Retinal pigment epithelial cell (primary cell): ENCODE results near the gene S100A16.
"Not testable (repeated sequence)": the region's sequence is repeated elsewhere in the genome, so short reads cannot be mapped to it uniquely, and the experiment has no call there.

ENCODE experiments used
- DNase-seq: peaks from one replicate; pipeline ENCODE4 v3.0.0-alpha.2; 2010; ENCODE audit warnings: low read depth
- H3K4me3 ChIP-seq: 2 replicates; pipeline ENCODE4 v1.5.1; 2011; ENCODE audit warnings: mild to moderate bottlenecking, low read length, control low read depth, moderate library complexity
- TF ChIP-seq, protein P1 (sequence below): conservative IDR thresholded peaks from 2 replicates; pipeline ENCODE4 v1.5.1; 2011; ENCODE audit warnings: low read depth, low read length, control low read depth, inconsistent platforms

Gene S100A16

DNA sequence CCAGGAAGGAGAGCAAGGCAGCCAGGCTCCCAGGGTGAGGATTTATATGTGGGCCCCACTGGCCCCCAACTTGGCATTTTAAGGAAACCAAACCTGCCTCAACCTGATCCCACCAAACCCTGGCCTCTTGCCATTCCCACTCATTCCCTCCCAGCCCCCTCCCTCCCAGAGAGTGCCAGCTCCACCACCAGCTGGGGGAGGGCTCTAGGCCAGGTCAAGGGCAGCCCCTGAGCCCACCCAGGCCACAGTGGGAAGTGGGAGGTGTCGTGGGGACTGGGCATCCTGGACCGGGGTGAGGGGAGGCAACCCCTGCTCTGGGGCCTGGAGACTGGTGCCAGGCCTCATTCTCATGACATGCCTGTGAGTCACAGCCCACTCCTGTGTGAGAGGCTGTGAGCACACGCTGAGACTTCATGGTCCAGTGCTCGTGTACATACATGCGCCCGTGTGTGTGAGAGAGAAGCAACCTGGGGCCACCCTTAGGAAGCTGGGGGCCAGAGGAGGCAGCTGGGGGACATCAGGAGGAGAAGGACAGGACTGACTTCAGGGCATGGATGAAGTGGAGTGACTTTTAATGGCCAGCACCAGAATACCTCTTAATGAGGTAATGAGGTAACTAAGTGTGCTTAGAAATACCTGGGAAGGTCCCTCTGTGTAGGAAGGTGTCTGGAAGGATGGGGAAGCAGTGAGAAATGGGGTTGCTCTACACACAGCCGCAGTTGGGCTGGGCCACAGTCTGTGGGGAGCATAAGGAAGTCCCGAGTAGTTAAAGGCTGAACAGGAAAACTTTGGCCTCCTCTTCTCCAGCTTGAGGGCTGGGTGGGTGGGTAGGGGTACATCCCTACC is 47.2 kb downstream of the S100A16 start, which contains the start of gene S100A2:
Gene S100A2 (minus strand): TSS at position 316 of the 846 bp plus-strand sequence. CDS start 1,967 bp downstream, outside the sequence.
- DNase-seq: peak; percentile 85
- TF ChIP-seq, protein P1, sequence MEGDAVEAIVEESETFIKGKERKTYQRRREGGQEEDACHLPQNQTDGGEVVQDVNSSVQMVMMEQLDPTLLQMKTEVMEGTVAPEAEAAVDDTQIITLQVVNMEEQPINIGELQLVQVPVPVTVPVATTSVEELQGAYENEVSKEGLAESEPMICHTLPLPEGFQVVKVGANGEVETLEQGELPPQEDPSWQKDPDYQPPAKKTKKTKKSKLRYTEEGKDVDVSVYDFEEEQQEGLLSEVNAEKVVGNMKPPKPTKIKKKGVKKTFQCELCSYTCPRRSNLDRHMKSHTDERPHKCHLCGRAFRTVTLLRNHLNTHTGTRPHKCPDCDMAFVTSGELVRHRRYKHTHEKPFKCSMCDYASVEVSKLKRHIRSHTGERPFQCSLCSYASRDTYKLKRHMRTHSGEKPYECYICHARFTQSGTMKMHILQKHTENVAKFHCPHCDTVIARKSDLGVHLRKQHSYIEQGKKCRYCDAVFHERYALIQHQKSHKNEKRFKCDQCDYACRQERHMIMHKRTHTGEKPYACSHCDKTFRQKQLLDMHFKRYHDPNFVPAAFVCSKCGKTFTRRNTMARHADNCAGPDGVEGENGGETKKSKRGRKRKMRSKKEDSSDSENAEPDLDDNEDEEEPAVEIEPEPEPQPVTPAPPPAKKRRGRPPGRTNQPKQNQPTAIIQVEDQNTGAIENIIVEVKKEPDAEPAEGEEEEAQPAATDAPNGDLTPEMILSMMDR: no peak
- H3K4me3 ChIP-seq: no peak within 1 kb of the TSS

GRCh38 chr1:153563991-153564390 is 48.9 kb downstream of the S100A16 start:
- H3K4me3 ChIP-seq: no peak overlapping the region
- TF ChIP-seq, protein P1: no peak
- no peak for DNase-seq

DNA sequence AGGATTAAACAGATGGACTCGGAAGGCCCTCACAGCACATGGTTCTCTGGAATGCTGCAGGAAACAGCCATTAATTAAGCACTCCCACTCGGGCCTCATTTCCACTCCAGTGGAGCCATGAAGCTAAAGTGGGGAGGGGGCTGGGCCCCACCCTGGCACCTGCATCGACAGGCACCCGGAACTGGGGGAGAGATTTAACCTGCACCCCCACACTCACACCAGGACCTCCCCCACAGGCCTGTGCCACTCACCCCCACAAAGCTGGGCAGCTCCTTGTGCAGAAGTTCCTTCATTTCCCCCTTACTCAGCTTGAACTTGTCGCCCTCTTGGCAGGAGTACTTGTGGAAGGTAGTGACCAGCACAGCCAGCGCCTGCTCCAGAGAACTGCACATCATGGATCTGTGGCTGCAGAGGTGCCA is 49.4 kb downstream of the S100A16 start:
- no peak for DNase-seq
- no peak overlapping the region for H3K4me3 ChIP-seq
- TF ChIP-seq, protein P1: no peak

GRCh38 chr1:153562021-153562420 is 50.9 kb downstream of the S100A16 start:
- not testable (repeated sequence) for DNase-seq, H3K4me3 ChIP-seq

GRCh38 chr1:153561466-153561985 is 51.4 kb downstream of the S100A16 start:
- no peak for DNase-seq
- no peak overlapping the region for H3K4me3 ChIP-seq
- TF ChIP-seq, protein P1: no peak

- TF ChIP-seq, protein P1: no peak
- DNase-seq: no peak
- H3K4me3 ChIP-seq: no peak overlapping the region
Observed at GRCh38 chr1:153560771-153561465, 52.0 kb downstream of the S100A16 start.

GRCh38 chr1:153560241-153560640 is 52.7 kb downstream of the S100A16 start:
- no peak for DNase-seq
- TF ChIP-seq, protein P1: no peak

More at GRCh38 chr1:153560241-153560640, 52.7 kb downstream of the S100A16 start:
- H3K4me3 ChIP-seq: no peak overlapping the region
